ENCODE measurements around the gene GNA12. TPM values are rescaled to one million over a fixed set of nuclear protein-coding genes. Genes with fewer than 3 reads are reported as not detected.

GNA12 gene
- total RNA-seq, 1 donor from 2014 or later: 34.7 TPM

GRCh38 chr7:2878306-2878705 lies 34.2 kb upstream of the GNA12 start:
- H3K4me3 Mint-ChIP-seq: no peak overlapping the region
- no peak for TF ChIP-seq CTCF (IDR thresholded peaks at IDR 0.05)
- TF ChIP-seq EZH2 (IDR thresholded peaks at IDR 0.05): no peak
- TF ChIP-seq EZH2phosphoT487 (IDR thresholded peaks at IDR 0.05): no peak
- peaks cover 53% of the 10 kb centered on the region for H3K4me1 Mint-ChIP-seq
- no peak overlapping the region for H3K27ac ChIP-seq
- H3K4me2 ChIP-seq: no peak overlapping the region
- no peaks in the 10 kb centered on the region for H3K79me2 ChIP-seq (ENCODE audit: low read depth)
- no peaks in the 10 kb centered on the region for H3K36me3 ChIP-seq
- H3K36me3 Mint-ChIP-seq: no peaks in the 10 kb centered on the region
- H3K9ac ChIP-seq: no peak overlapping the region
- no peak overlapping the region for H3K4me3 ChIP-seq
- no peaks in the 10 kb centered on the region for H3K27me3 ChIP-seq
- no peak overlapping the region for H2AFZ ChIP-seq (replicated peaks)
- H3K27me3 Mint-ChIP-seq (ENCODE audit: insufficient read depth, low read depth): peaks cover 18% of the 10 kb centered on the region
- peaks cover 8% of the 10 kb centered on the region for H3K4me1 ChIP-seq
- H3K27ac Mint-ChIP-seq: no peak overlapping the region
- peaks cover 15% of the 10 kb centered on the region for H3F3A ChIP-seq (ENCODE audit: low read depth)
- no peaks in the 10 kb centered on the region for H3K9me3 ChIP-seq (ENCODE audit: low read depth)
- H4K20me1 ChIP-seq (ENCODE audit: low read depth): no peaks in the 10 kb centered on the region
- H3K9me3 Mint-ChIP-seq: no peaks in the 10 kb centered on the region
- no peak for DNase-seq (ENCODE audit: low spot score)

- no peak overlapping the region for H3K4me2 ChIP-seq
- TF ChIP-seq EZH2phosphoT487 (IDR thresholded peaks at IDR 0.05): no peak
- TF ChIP-seq EZH2 (IDR thresholded peaks at IDR 0.05): no peak
- TF ChIP-seq CTCF (IDR thresholded peaks at IDR 0.05): no peak
- no peaks in the 10 kb centered on the region for H3K27me3 ChIP-seq
- H3K9ac ChIP-seq: no peak overlapping the region
- DNase-seq (ENCODE audit: low spot score): no peak
- no peaks in the 10 kb centered on the region for H4K20me1 ChIP-seq (ENCODE audit: low read depth)
- H3K9me3 Mint-ChIP-seq: no peaks in the 10 kb centered on the region
- no peak overlapping the region for H3K27ac ChIP-seq
- no peaks in the 10 kb centered on the region for H3K36me3 ChIP-seq
- H3K4me1 Mint-ChIP-seq: peaks cover 61% of the 10 kb centered on the region
- peaks cover 15% of the 10 kb centered on the region for H3K27me3 Mint-ChIP-seq (ENCODE audit: insufficient read depth, low read depth)
- H3K27ac Mint-ChIP-seq: peak overlapping the region; percentile 42
- no peaks in the 10 kb centered on the region for H3K9me3 ChIP-seq (ENCODE audit: low read depth)
- H3K4me3 ChIP-seq: no peak overlapping the region
- no peak overlapping the region for H2AFZ ChIP-seq (replicated peaks)
- H3F3A ChIP-seq (ENCODE audit: low read depth): peaks cover 13% of the 10 kb centered on the region
- H3K36me3 Mint-ChIP-seq: no peaks in the 10 kb centered on the region
- H3K4me3 Mint-ChIP-seq: no peak overlapping the region
- no peaks in the 10 kb centered on the region for H3K79me2 ChIP-seq (ENCODE audit: low read depth)
- H3K4me1 ChIP-seq: no peaks in the 10 kb centered on the region
These were observed 32.1 kb upstream of the GNA12 start for GRCh38 chr7:2876031-2876731.

GRCh38 chr7:2873686-2874551 lies 29.8 kb upstream of the GNA12 start:
- peak; percentile 30 for DNase-seq (ENCODE audit: low spot score)
- no peaks in the 10 kb centered on the region for H3K9me3 Mint-ChIP-seq
- H3K27me3 Mint-ChIP-seq (ENCODE audit: insufficient read depth, low read depth): peaks cover 10% of the 10 kb centered on the region
- no peaks in the 10 kb centered on the region for H4K20me1 ChIP-seq (ENCODE audit: low read depth)
- H3K9me3 ChIP-seq (ENCODE audit: low read depth): no peaks in the 10 kb centered on the region
- peaks cover 3% of the 10 kb centered on the region for H3F3A ChIP-seq (ENCODE audit: low read depth)
- H3K27ac Mint-ChIP-seq: peak overlapping the region; percentile 85
- H2AFZ ChIP-seq (replicated peaks): peak overlapping the region; percentile 2
- no peaks in the 10 kb centered on the region for H3K36me3 ChIP-seq
- no peaks in the 10 kb centered on the region for H3K27me3 ChIP-seq
- no peak overlapping the region for H3K4me2 ChIP-seq
- no peaks in the 10 kb centered on the region for H3K36me3 Mint-ChIP-seq
- H3K9ac ChIP-seq: no peak overlapping the region
- no peaks in the 10 kb centered on the region for H3K79me2 ChIP-seq (ENCODE audit: low read depth)
- H3K4me1 Mint-ChIP-seq: peaks cover 47% of the 10 kb centered on the region
- no peak for TF ChIP-seq CTCF (IDR thresholded peaks at IDR 0.05)
- TF ChIP-seq EZH2 (IDR thresholded peaks at IDR 0.05): no peak
- TF ChIP-seq EZH2phosphoT487 (IDR thresholded peaks at IDR 0.05): no peak
- H3K4me3 Mint-ChIP-seq: no peak overlapping the region
- peaks cover 6% of the 10 kb centered on the region for H3K4me1 ChIP-seq
- H3K4me3 ChIP-seq: no peak overlapping the region
- peak overlapping the region; percentile 47 for H3K27ac ChIP-seq

Measured in neural progenitor cell (in vitro differentiated cells).